Stimulated activated naive CD4-positive, alpha-beta T cell treated with Interleukin-2 at 50 U/mL for 16 hours (primary cell): ENCODE data around the gene SLC12A3.
A peak's percentile ranks its signal among the peaks of the same experiment; 100 is the strongest.

Source experiments
- DNase-seq: peaks from one replicate; lab custom pipeline; 2025; lab: John Stamatoyannopoulos, UW

SLC12A3 gene

GRCh38 chr16:56848029-56848936, 16.7 kb upstream of the SLC12A3 start:
- DNase-seq, result no peak

- DNase-seq, result no peak
Observed at GRCh38 chr16:56848955-56849689, 15.9 kb upstream of the SLC12A3 start.

GRCh38 chr16:56849690-56850680, 15.0 kb upstream of the SLC12A3 start:
- no peak for DNase-seq

- no peak for DNase-seq
Observed at GRCh38 chr16:56851671-56852400, 13.2 kb upstream of the SLC12A3 start.

- no peak for DNase-seq
Observed at GRCh38 chr16:56852401-56852730, 12.6 kb upstream of the SLC12A3 start.

GRCh38 chr16:56852968-56853367, 12.0 kb upstream of the SLC12A3 start:
- no peak for DNase-seq

- DNase-seq, result no peak
Observed at GRCh38 chr16:56855201-56855600, 9.8 kb upstream of the SLC12A3 start.

GRCh38 chr16:56855946-56856345, 9.1 kb upstream of the SLC12A3 start:
- no peak for DNase-seq

GRCh38 chr16:56856876-56857447, 8.0 kb upstream of the SLC12A3 start:
- DNase-seq, result no peak

GRCh38 chr16:56858374-56858773, 6.6 kb upstream of the SLC12A3 start:
- no peak for DNase-seq

GRCh38 chr16:56859636-56860035, 5.4 kb upstream of the SLC12A3 start:
- DNase-seq, result no peak

- DNase-seq, result peak; percentile 54
Observed at GRCh38 chr16:56860226-56861020, 4.6 kb upstream of the SLC12A3 start.

- no peak for DNase-seq
Observed at GRCh38 chr16:56861092-56861610, 3.9 kb upstream of the SLC12A3 start.

- DNase-seq, result no peak
Observed at GRCh38 chr16:56861756-56862155, 3.3 kb upstream of the SLC12A3 start.

- DNase-seq, result no peak
Observed at GRCh38 chr16:56862776-56863175, 2.2 kb upstream of the SLC12A3 start.

GRCh38 chr16:56865394-56866062, 521 bp downstream of the SLC12A3 start:
- no peak for DNase-seq

GRCh38 chr16:56866955-56867830, 2.2 kb downstream of the SLC12A3 start:
- no peak for DNase-seq

GRCh38 chr16:56868175-56868574, 3.2 kb downstream of the SLC12A3 start:
- no peak for DNase-seq
